CD14-positive monocyte (primary cell): Measurements from ENCODE around the gene KRTAP10-5. TPM values are rescaled to one million over a fixed set of nuclear protein-coding genes. Genes with fewer than 3 reads are reported as not detected.

Source experiments
- DNase-seq, 3 donors: peaks; one replicate each; pipeline ENCODE4 v3.0.0-alpha.2; 2011 to 2022
- H2AFZ ChIP-seq: 2 replicates; pipeline ENCODE4 v1.6.0; 2012; ENCODE audit warnings: mild to moderate bottlenecking, low read depth, low read length, inconsistent platforms; ENCODE audit not compliant: insufficient read depth, poor library complexity, severe bottlenecking
- H3K27ac ChIP-seq, 2 donors: 1 replicate in 1 of 2; 2 replicates in 1 of 2; pipeline ENCODE4 v1.5.1; 2012 to 2013; ENCODE audit warnings: low read length in 2 of 2, control low read depth in 1 of 2, inconsistent platforms in 1 of 2, low read depth in 1 of 2, mild to moderate bottlenecking in 1 of 2
- H3K27me3 ChIP-seq, 2 donors: one replicate each; pipeline versions ENCODE4 v1.6.0 to v1.6.1; 2011 to 2013; ENCODE audit warnings: low read length in 2 of 2; ENCODE audit not compliant: control insufficient read depth in 2 of 2, insufficient read depth in 2 of 2
- H3K36me3 ChIP-seq, 2 donors: replicated peaks in 1 of 2; 1 replicate in 1 of 2; 2 replicates in 1 of 2; pipeline versions ENCODE4 v1.5.1 to v1.6.1; 2012 to 2013; ENCODE audit warnings: low read length in 2 of 2, control low read depth in 1 of 2, inconsistent platforms in 1 of 2, mild to moderate bottlenecking in 1 of 2; ENCODE audit not compliant: insufficient read depth in 2 of 2, control insufficient read depth in 1 of 2
- H3K4me1 ChIP-seq, 2 donors: 1 replicate in 1 of 2; 2 replicates in 1 of 2; pipeline versions ENCODE4 v1.5.1 to v1.6.1; 2012 to 2013; ENCODE audit warnings: low read length in 2 of 2, control low read depth in 1 of 2, inconsistent platforms in 1 of 2, mild to moderate bottlenecking in 1 of 2, moderate library complexity in 1 of 2; ENCODE audit not compliant: insufficient read depth in 2 of 2, control insufficient read depth in 1 of 2
- H3K4me2 ChIP-seq: replicated peaks from 2 replicates; pipeline ENCODE3; 2012; ENCODE audit warnings: low read length, moderate library complexity, mild to moderate bottlenecking; ENCODE audit not compliant: poor library complexity, severe bottlenecking; ENCODE audit errors: extremely low read depth
- H3K4me3 ChIP-seq, 3 experiments: fragments of 200-600 bp in 1 of 3; sonication (generic) in 1 of 3; replicated peaks in 1 of 3; 1 replicate in 2 of 3; 2 replicates in 1 of 3; pipeline ENCODE4 v1.5.1; 2011 to 2013; ENCODE audit warnings: low read length in 3 of 3, mild to moderate bottlenecking in 3 of 3, control low read depth in 2 of 3, low read depth in 2 of 3, inconsistent platforms in 1 of 3, moderate library complexity in 1 of 3
- H3K79me2 ChIP-seq: 2 replicates; pipeline ENCODE4 v1.6.0; 2012; ENCODE audit warnings: mild to moderate bottlenecking, control low read depth, inconsistent platforms, low read length, moderate library complexity; ENCODE audit not compliant: insufficient read depth
- H3K9ac ChIP-seq: 2 replicates; pipeline ENCODE4 v1.6.0; 2017; ENCODE audit warnings: low read length, mild to moderate bottlenecking; ENCODE audit not compliant: insufficient read depth, poor library complexity, severe bottlenecking
- H3K9me3 ChIP-seq, 2 donors: replicated peaks in 1 of 2; 1 replicate in 1 of 2; 2 replicates in 1 of 2; pipeline versions ENCODE4 v1.5.1 to v1.6.1; 2012 to 2013; ENCODE audit warnings: low read length in 2 of 2, control low read depth in 1 of 2; ENCODE audit not compliant: control insufficient read depth in 1 of 2, insufficient read depth in 1 of 2
- H4K20me1 ChIP-seq: 2 replicates; pipeline ENCODE4 v1.6.0; 2012; ENCODE audit warnings: mild to moderate bottlenecking, low read length, control low read depth, moderate library complexity; ENCODE audit not compliant: insufficient read depth
- H3K27ac Mint-ChIP-seq, 7 donors: one replicate each; pipeline ENCODE4 v1.8.0; 2020; ENCODE audit warnings: mild to moderate bottlenecking in 7 of 7, mixed read lengths in 7 of 7, moderate library complexity in 6 of 7, inconsistent platforms in 2 of 7
- H3K27me3 Mint-ChIP-seq, 3 donors: one replicate each; pipeline ENCODE4 v1.8.0; 2021 to 2022; ENCODE audit warnings: low read depth in 3 of 3, mild to moderate bottlenecking in 3 of 3, mixed read lengths in 3 of 3, moderate library complexity in 3 of 3, inconsistent platforms in 1 of 3
- H3K36me3 Mint-ChIP-seq, 2 donors: one replicate each; pipeline ENCODE4 v1.8.0; 2020; ENCODE audit warnings: mixed read lengths in 2 of 2, inconsistent platforms in 1 of 2, mild to moderate bottlenecking in 1 of 2
- H3K4me1 Mint-ChIP-seq: one replicate; pipeline ENCODE4 v1.8.0; 2020; ENCODE audit warnings: mild to moderate bottlenecking, mixed read lengths
- H3K4me3 Mint-ChIP-seq, 2 donors: one replicate each; pipeline ENCODE4 v1.8.0; 2020; ENCODE audit warnings: mild to moderate bottlenecking in 2 of 2, mixed read lengths in 2 of 2, moderate library complexity in 1 of 2
- H3K9me3 Mint-ChIP-seq, 7 donors: one replicate each; pipeline ENCODE4 v1.8.0; 2020 to 2022; ENCODE audit warnings: mixed read lengths in 7 of 7, mild to moderate bottlenecking in 6 of 7, moderate library complexity in 6 of 7, inconsistent platforms in 2 of 7
- WGBS: methylation state at CpG from one replicate; pipeline ENCODE4 v1.1.5; 2013; ENCODE audit warnings: missing lambda C conversion rate; ENCODE audit not compliant: insufficient coverage; 5-methylcytosine and 5-hydroxymethylcytosine counted together
- intact Hi-C, 2 donors: fragments of 100-400 bp; cut with micrococcal nuclease; formaldehyde crosslinking; loops; one replicate each; pipeline versions ENCODE4 v1.15.0 to v1.15.1; 2023
- polyA plus RNA-seq, 3 donors: library from polyadenylated mRNA; depleted of rRNA in 1 of 3; unstranded in 2 of 3; stranded (reverse) in 1 of 3; fragments of 300-500 nt in 2 of 3; fragments of >200 nt in 1 of 3; fragmentation: Illumina TruSeq in 2 of 3; gene quantifications; 1 replicate in 2 of 3; 2 replicates in 1 of 3; pipeline ENCODE4 v1.2.3, GENCODE V29; 2012 to 2021
- TF ChIP-seq, protein P1 (sequence below): fragments of 200-600 bp; IDR thresholded peaks from one replicate; pipeline ENCODE4 v1.8.0; 2022; ENCODE audit warnings: antibody characterized with exemption, mild to moderate bottlenecking

The KRTAP10-5 gene
- polyA plus RNA-seq, 3 donors = not detected

DNA sequence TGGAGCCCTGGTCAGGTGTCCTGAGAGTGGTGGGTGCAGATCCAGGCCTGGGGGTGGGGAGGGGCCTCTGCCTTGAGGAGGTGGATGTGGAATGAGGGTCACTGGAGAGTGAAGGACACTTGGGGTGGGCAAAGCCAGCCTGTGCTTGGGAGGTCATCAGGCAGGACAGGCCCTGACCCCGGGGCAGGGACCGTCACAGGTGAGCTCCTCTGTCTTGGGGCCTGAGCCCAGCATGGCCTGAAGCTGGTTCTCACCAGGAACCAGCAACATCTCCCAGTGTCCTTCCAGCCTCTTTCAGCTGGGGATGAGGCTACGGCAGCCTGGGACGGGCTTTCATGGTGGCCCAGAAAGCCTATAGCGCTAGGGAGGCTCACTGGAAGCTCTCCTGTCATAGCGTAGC lies 28.3 kb downstream of the KRTAP10-5 start:
- no peaks in the 10 kb centered on the region for H3K4me1 Mint-ChIP-seq
- Histone ChIP-seq H3K4me2 (no peak overlapping the region), H3K27me3 (peaks cover 2 to 8% of the 10 kb centered on the region in 2 donors), H3K4me1 (no peaks in the 10 kb centered on the region), H4K20me1 (no peaks in the 10 kb centered on the region), H2AFZ (no peak overlapping the region), H3K9ac (no peak overlapping the region), H3K4me3 (no peak overlapping the region), H3K79me2 (no peaks in the 10 kb centered on the region), H3K9me3 (peaks cover 5 to 7% of the 10 kb centered on the region in 2 donors), H3K36me3 (no peaks in the 10 kb centered on the region), H3K27ac (no peak overlapping the region)
- H3K27me3 Mint-ChIP-seq = peaks cover 18 to 41% (median 26%) of the 10 kb centered on the region in 3 donors
- DNase-seq = no peak
- peaks cover 3 to 10% (median 7%) of the 10 kb centered on the region in 7 donors for H3K9me3 Mint-ChIP-seq
- H3K36me3 Mint-ChIP-seq = no peaks in the 10 kb centered on the region
- TF ChIP-seq, protein P1, sequence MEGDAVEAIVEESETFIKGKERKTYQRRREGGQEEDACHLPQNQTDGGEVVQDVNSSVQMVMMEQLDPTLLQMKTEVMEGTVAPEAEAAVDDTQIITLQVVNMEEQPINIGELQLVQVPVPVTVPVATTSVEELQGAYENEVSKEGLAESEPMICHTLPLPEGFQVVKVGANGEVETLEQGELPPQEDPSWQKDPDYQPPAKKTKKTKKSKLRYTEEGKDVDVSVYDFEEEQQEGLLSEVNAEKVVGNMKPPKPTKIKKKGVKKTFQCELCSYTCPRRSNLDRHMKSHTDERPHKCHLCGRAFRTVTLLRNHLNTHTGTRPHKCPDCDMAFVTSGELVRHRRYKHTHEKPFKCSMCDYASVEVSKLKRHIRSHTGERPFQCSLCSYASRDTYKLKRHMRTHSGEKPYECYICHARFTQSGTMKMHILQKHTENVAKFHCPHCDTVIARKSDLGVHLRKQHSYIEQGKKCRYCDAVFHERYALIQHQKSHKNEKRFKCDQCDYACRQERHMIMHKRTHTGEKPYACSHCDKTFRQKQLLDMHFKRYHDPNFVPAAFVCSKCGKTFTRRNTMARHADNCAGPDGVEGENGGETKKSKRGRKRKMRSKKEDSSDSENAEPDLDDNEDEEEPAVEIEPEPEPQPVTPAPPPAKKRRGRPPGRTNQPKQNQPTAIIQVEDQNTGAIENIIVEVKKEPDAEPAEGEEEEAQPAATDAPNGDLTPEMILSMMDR = no peak
- peak overlapping the region in 1 of 7 donors; percentile 31 for H3K27ac Mint-ChIP-seq
- H3K4me3 Mint-ChIP-seq = no peak overlapping the region
- intact Hi-C loops = no loop called here
- WGBS = 90% methylated on average over 6 of the region's 6 CpGs

DNA sequence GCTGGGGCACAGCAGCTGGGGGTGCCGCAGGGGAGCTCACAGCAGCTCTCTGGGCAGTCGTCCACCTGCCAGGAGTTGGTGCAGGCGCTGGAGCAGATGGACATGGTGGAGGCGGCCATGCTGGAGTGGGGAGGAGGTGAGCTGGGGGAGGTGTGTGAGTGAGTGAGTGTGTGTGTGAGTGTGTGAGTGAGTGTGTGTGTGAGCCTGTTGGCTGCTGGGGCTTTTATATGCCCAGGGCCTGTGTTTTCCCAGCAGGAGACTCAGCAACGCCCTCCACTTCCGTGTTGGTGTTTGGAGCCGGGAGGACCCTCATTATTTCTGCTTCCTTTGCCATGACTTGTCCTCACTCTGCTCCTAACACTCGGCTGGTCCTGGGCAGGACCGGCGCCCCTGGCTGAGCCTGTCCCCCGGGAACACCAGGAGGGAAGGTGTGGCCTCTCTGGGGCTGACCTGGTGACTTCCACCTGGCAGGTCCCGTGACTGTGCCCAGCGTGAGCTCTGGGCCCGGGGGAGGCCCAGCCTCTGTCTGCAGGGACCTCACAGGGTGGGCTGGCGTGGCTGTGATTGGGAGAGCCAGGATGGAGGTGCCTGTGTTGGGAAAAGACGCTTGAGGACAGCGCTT lies 29.0 kb downstream of the KRTAP10-5 start, which contains the start of gene KRTAP10-2:
Gene KRTAP10-2, minus strand, starts transcription at position 166 of the 622 bp plus-strand sequence. Its CDS starts 47 bp downstream, at position 119.
- no peak within 1 kb of the TSS for H3K9ac ChIP-seq
- H3K4me1 ChIP-seq = no peaks in the 10 kb centered on the region
- 86% methylated on average over 17 of the region's 17 CpGs for WGBS
- peaks cover 2 to 15% of the 10 kb centered on the region in 2 donors for H3K27me3 ChIP-seq
- H3K27me3 Mint-ChIP-seq = peaks cover 20 to 48% (median 31%) of the 10 kb centered on the region in 3 donors
- H3K36me3 Mint-ChIP-seq = no peaks in the 10 kb centered on the region
- no peak within 1 kb of the TSS for H3K27ac ChIP-seq
- no peaks in the 10 kb centered on the region for H4K20me1 ChIP-seq
- H3K9me3 Mint-ChIP-seq = peaks cover 10 to 16% (median 13%) of the 10 kb centered on the region in 7 donors
- no peak for DNase-seq
- H3K4me1 Mint-ChIP-seq = no peaks in the 10 kb centered on the region
- H3K4me3 ChIP-seq = no peak within 1 kb of the TSS
- TF ChIP-seq, protein P1 = no peak
- peak within 1 kb of the TSS in 3 of 7 donors; percentile 31 to 67 (median 55) for H3K27ac Mint-ChIP-seq
- H2AFZ ChIP-seq = no peak within 1 kb of the TSS
- no peaks in the 10 kb centered on the region for H3K36me3 ChIP-seq
- peaks cover 7 to 13% of the 10 kb centered on the region in 2 donors for H3K9me3 ChIP-seq
- intact Hi-C loops = no loop called here
- no peaks in the 10 kb centered on the region for H3K79me2 ChIP-seq
- H3K4me3 Mint-ChIP-seq = no peak within 1 kb of the TSS
- H3K4me2 ChIP-seq = no peak within 1 kb of the TSS
